Mucosa of rectum (tissue), 2 donors: ENCODE measurements around the gene ACSS3.

ENCODE experiments used
- H3K27ac ChIP-seq, 2 donors: one replicate each; pipeline ENCODE4 v1.7.0; 2013; ENCODE audit warnings: inconsistent platforms in 2 of 2, low read depth in 2 of 2, low read length in 2 of 2
- H3K27me3 ChIP-seq, 2 donors: one replicate each; pipeline ENCODE4 v1.7.0; 2013; ENCODE audit warnings: low read length in 2 of 2; ENCODE audit not compliant: control insufficient read depth in 2 of 2, insufficient read depth in 2 of 2
- H3K36me3 ChIP-seq, 2 donors: one replicate each; pipeline ENCODE4 v1.7.0; 2013; ENCODE audit warnings: low read length in 2 of 2; ENCODE audit not compliant: control insufficient read depth in 2 of 2, insufficient read depth in 2 of 2
- H3K4me1 ChIP-seq, 2 donors: one replicate each; pipeline ENCODE4 v1.7.0; 2013; ENCODE audit warnings: low read length in 2 of 2, mild to moderate bottlenecking in 1 of 2; ENCODE audit not compliant: control insufficient read depth in 2 of 2, insufficient read depth in 2 of 2
- H3K4me3 ChIP-seq, 2 donors: one replicate each; pipeline ENCODE4 v1.7.0; 2013; ENCODE audit warnings: low read length in 2 of 2
- H3K9ac ChIP-seq, 2 donors: one replicate each; pipeline ENCODE4 v1.7.0; 2013; ENCODE audit warnings: low read length in 2 of 2, low read depth in 1 of 2, mild to moderate bottlenecking in 1 of 2
- H3K9me3 ChIP-seq, 2 donors: one replicate each; pipeline ENCODE4 v1.7.0; 2013; ENCODE audit warnings: low read length in 2 of 2; ENCODE audit not compliant: control insufficient read depth in 2 of 2
- donor health status: healthy.
- donor health status: Normal muscosa, but diverticular disease.

ACSS3 gene

GRCh38 chr12:81274637-81275529, 197.0 kb downstream of the ACSS3 start:
- Histone ChIP-seq H3K27me3 (no peaks in the 10 kb centered on the region), H3K9me3 (no peaks in the 10 kb centered on the region), H3K27ac (no peak overlapping the region), H3K9ac (no peak overlapping the region), H3K4me3 (no peak overlapping the region), H3K36me3 (no peaks in the 10 kb centered on the region), H3K4me1 (no peaks in the 10 kb centered on the region)

DNA sequence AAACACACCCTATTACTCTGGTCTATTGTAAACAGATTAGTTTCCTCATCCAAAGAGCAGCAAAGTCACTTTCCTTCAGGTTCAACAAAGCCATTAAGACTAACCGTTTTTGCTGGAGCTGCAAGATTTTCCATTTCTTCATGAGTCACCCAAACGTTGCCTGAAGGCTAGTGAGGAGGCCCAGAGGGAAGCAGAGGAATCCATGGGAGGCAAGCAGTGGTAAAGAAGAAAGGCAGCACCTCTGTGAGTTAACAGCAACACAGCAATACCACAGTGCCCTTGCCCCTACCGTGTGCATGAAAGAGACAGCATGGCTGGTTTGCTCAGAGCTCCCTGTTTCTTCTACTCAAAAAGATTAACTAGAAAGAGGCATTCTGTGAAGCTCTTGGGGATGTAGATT, 206.3 kb downstream of the ACSS3 start:
- no peaks in the 10 kb centered on the region for H3K36me3 ChIP-seq
- no peak overlapping the region for H3K4me3 ChIP-seq
- H3K9me3 ChIP-seq, result no peaks in the 10 kb centered on the region
- H3K9ac ChIP-seq, result no peak overlapping the region
- H3K4me1 ChIP-seq, result no peaks in the 10 kb centered on the region
- H3K27ac ChIP-seq, result no peak overlapping the region
- H3K27me3 ChIP-seq, result no peaks in the 10 kb centered on the region

GRCh38 chr12:81288651-81289050, 210.8 kb downstream of the ACSS3 start:
- no peaks in the 10 kb centered on the region for H3K27me3 ChIP-seq
- no peaks in the 10 kb centered on the region for H3K36me3 ChIP-seq
- no peaks in the 10 kb centered on the region for H3K9me3 ChIP-seq
- H3K4me3 ChIP-seq, result no peak overlapping the region
- H3K27ac ChIP-seq, result no peak overlapping the region
- no peak overlapping the region for H3K9ac ChIP-seq
- H3K4me1 ChIP-seq, result no peaks in the 10 kb centered on the region

- Histone ChIP-seq H3K36me3 (no peaks in the 10 kb centered on the region), H3K4me1 (no peaks in the 10 kb centered on the region), H3K9me3 (no peaks in the 10 kb centered on the region), H3K27ac (no peak overlapping the region), H3K27me3 (no peaks in the 10 kb centered on the region), H3K4me3 (no peak overlapping the region), H3K9ac (no peak overlapping the region)
These were observed 216.7 kb downstream of the ACSS3 start for GRCh38 chr12:81294325-81295190.

GRCh38 chr12:81295251-81295650, 217.4 kb downstream of the ACSS3 start:
- H3K27me3 ChIP-seq, result no peaks in the 10 kb centered on the region
- no peak overlapping the region for H3K27ac ChIP-seq
- H3K9ac ChIP-seq, result no peak overlapping the region
- no peak overlapping the region for H3K4me3 ChIP-seq
- H3K36me3 ChIP-seq, result no peaks in the 10 kb centered on the region
- no peaks in the 10 kb centered on the region for H3K4me1 ChIP-seq
- no peaks in the 10 kb centered on the region for H3K9me3 ChIP-seq

GRCh38 chr12:81296556-81297305, 218.9 kb downstream of the ACSS3 start:
- Histone ChIP-seq H3K27ac (no peak overlapping the region), H3K36me3 (no peaks in the 10 kb centered on the region), H3K27me3 (no peaks in the 10 kb centered on the region), H3K9me3 (no peaks in the 10 kb centered on the region), H3K4me3 (no peak overlapping the region), H3K9ac (no peak overlapping the region), H3K4me1 (no peaks in the 10 kb centered on the region)

DNA sequence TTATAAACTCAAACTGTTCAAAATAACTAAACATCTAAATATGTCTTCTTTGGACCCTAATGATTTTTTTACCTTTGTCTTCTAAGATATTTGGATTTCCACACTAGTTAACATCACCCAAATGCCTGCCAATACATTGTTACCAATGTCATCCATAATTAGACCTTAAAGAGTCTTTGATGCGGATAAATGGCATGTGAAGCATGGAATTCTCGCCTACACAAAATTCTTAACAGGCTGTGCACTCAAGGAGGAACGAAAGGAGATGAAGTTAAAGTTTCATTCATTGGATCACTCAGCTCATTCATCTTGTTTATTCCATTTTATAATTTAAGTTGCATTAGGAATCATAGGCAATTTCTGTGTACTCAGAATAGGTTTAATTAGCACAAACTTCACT, 219.7 kb downstream of the ACSS3 start:
- no peak overlapping the region for H3K4me3 ChIP-seq

DNA sequence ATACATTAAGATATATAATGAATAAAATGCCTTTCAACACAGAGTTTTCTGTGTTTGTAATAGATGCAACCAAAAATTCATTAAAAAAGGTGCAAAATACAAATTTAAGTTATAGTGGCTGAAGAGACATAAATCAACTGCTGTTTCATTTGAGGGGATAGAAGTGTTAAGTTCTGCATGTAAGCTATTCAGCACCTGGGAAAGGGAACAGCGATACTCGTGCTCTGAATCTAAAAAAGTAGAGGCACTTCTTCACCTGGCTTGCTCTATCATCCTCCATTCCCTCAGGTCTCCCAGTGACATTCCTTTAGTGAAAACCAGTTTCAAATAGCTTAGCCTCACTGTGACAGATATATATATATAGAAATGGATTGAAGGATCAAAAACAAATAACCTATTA, 222.6 kb downstream of the ACSS3 start:
- Histone ChIP-seq H3K9ac (no peak overlapping the region), H3K36me3 (no peaks in the 10 kb centered on the region), H3K27ac (no peak overlapping the region), H3K27me3 (no peaks in the 10 kb centered on the region), H3K4me1 (no peaks in the 10 kb centered on the region), H3K9me3 (no peaks in the 10 kb centered on the region), H3K4me3 (no peak overlapping the region)

More for the DNA sequence above, 219.7 kb downstream of the ACSS3 start:
- H3K4me1 ChIP-seq, result no peaks in the 10 kb centered on the region
- H3K36me3 ChIP-seq, result no peaks in the 10 kb centered on the region
- H3K27ac ChIP-seq, result no peak overlapping the region
- no peak overlapping the region for H3K9ac ChIP-seq
- no peaks in the 10 kb centered on the region for H3K9me3 ChIP-seq
- no peaks in the 10 kb centered on the region for H3K27me3 ChIP-seq

- Histone ChIP-seq H3K36me3 (no peaks in the 10 kb centered on the region), H3K4me1 (no peaks in the 10 kb centered on the region), H3K9me3 (no peaks in the 10 kb centered on the region), H3K27me3 (no peaks in the 10 kb centered on the region), H3K9ac (no peak overlapping the region), H3K4me3 (no peak overlapping the region), H3K27ac (no peak overlapping the region)
These were observed 226.1 kb downstream of the ACSS3 start for GRCh38 chr12:81303935-81304334.
